ENCODE data around the gene PIGM. TPM values are rescaled to one million over a fixed set of nuclear protein-coding genes. Genes with fewer than 3 reads are reported as not detected.
"Not testable (repeated sequence)": the region's sequence is repeated elsewhere in the genome, so short reads cannot be mapped to it uniquely, and the experiment has no call there.

PIGM gene
- total RNA-seq, 1 experiment from 2014 or later: 6.3 TPM

DNA sequence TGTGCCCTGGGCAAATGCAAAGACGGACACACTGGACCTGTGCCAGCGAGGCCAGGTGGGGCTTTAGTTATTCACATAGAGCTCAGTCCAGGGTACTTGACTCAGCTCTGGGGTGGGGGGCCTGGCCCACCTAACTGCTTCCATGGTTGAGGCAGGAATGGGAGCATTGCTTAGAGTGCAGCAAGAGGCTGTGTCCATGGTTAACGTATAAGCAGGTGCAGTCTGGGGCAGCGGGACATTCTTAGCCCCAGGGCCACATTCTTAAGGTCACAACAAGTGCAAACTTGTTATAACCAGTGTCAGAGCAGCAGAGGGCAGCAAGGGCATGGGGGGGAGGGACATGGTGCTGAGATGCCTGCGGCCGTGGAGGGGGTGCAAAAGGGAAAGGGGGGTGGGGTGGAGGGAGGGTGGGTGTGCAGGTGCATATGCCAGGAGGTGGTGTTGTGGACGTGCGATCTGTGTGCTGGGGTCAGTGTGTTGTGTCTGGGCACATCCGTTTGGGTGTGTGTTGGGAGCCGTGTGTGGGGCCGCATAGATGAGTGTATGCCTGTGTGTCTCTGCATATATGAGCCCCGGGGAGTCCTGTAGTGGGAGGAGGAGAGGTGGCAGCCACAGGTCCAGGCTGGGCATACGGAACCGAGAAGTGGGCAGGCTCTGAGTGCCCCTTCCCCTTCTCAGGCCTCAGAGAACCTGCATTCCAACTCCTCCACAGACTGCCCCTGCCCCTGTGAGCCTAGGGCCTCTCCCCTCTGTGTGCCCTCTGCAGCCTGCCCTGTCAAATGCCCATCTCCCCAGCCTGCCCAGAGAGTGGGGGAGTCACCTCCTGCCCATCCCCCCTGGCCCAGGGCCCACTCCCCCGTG is 29.8 kb upstream of the PIGM start:
- no peak for DNase-seq (ENCODE audit: low spot score)

DNA sequence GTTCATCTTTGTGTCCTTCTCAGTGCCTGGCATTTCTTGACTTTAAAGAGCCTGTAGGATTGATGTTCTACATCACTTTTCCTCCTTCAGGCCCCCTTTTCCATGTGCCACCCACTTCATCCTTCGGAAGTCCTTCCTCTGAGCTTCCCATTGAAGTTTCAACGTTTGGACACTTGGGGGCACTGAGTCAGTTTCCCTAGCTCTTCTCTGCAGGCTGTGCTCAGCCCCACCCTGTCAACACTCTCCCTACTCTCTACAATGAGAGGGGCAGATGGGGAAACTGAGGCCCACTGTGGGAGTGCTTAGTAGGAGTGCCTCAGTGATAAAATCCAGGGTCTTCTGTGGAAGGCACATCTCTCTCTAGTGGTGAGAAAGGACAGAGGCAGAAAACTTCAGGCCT is 26.3 kb upstream of the PIGM start:
- no peak for DNase-seq (ENCODE audit: low spot score)

DNA sequence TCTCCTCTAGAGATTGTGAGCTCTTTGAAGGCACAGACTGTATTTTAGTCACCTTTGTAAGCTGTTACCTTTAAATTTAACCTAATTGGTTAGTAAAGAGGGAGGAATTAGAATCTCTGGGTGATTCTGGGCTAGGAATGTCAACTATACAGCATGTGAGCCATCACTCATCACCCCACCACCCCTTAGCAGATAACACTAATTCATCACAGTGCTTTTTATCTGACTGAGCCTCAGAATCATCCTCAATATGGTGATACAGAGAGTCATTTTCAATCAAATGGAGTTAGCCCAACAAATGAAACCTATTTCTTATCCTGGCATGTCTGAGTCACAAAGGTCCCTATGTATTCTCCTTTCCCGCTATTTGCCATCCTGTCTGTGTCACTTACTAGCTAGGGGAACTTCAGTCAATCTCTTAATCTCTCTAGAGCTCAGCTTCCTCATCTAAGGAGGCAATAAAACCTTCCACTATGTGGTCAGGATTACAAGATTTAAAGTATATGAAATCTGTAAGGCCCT is 24.9 kb upstream of the PIGM start:
- no peak for DNase-seq (ENCODE audit: low spot score)

DNA sequence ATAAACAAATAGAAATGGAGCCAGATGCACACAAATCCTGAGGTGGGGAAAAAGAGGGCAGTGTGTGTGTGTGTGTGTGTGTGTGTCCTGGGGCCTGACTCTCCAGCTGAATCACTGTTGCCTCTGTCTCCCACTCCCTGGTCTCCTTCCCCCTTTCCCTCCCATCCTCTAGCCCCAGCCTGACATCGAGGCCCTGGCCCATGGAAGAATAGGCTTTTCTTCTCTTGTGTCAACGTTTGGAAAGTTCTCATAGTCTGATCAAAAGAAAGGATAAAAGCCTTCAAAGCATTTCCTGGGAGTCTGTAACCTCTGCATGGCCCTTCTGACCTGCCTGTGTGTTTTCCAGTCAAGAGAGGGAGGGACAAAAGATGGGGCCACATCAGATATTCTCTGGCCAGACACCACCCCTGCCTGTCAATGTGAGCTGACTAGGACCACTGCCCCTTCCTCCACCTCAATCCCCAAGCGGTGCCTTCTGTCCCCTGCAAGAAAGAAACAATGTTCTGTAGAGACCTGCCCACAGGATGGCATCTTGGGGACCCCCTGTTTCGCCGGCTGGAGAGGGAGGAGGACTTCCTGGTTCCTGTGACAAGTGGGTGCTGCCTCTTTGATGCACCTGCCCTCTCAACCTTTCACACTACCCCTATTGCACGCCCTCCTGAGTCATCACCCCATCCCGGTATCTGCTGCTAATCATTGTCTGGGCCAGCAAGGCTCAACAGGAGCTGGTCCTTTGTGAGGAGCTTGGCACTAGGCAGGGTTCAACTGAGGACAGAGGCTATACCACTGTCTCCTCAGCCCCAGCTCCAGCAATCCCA is 22.0 kb upstream of the PIGM start:
- DNase-seq (ENCODE audit: low spot score): no peak

DNA sequence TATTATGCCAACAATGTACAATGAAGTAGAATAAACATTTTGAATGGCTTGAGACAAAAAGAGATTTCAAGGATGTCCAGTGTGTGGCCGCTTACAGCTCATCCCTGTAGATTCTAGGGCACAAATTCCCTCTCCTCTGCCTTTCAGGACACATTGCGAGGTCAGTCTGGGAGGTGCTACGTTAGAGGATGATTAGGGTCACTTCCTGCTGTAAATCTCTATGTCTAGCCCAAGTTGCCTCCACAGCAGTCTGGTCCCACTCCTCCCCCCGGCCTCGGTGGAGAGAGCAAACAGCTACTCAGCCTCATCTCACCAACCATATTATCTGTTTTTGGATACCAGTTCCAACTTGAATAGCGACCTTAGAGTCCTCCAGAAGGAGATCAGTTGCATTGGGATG is 21.1 kb upstream of the PIGM start:
- no peak for DNase-seq (ENCODE audit: low spot score)

DNA sequence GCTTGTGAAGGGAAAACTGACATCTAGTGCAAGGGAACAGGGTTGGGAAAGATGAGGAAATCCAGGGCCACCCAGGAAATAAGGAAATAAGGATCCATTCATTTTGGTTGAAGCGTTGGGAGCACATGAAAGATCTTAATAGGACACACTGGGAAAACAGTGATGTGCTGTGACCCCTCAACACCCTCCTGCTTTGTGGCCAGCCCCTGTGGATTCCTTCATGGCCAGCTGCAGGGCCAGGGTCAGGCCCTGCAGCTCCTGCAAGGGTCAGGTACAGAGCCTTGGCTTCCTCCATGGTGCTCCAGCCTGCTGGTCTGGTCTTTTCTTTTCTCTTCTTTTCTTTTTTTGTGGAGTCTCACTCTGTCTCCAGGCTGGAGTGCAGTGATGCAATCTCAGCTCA is 18.8 kb upstream of the PIGM start:
- DNase-seq (ENCODE audit: low spot score): no peak

DNA sequence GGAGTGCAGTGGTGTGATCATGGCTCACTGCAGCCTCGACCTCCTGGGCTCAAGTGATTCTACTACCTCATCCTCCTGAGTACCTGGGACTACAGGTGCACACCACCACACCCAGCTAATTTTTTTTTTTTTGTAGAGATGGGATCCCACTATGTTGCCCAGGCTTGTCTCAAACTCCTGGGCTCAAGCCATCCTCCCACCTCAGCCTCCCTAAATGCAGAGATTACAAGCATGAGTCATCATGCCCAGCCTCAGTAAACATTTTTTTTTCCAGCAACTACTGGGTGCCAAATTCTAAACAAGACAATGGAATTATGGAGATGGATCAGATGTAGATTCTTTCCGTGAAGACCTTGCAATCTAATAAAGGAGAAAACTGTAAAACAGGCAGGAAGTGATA is 18.4 kb upstream of the PIGM start:
- not testable (repeated sequence) for DNase-seq (ENCODE audit: low spot score)

DNA sequence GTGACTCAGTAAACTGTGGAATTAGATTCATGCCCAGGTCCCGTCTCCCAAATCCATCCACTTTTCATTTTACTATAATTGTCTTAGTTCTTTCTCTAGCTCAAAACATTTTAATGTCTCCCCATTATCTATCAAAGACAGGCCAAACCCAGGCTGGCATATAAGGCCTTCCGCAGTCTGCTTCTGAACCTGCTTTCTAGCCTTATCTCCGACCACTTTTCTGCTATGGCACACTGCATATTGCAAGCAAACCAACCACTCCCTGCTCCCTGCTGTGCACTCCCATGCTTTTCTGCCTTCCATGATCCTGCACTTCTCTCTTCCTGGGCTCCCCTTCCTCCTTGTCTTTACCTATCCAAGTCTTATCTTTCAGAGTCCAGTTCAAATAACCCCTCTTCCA is 17.3 kb upstream of the PIGM start:
- DNase-seq (ENCODE audit: low spot score): no peak

DNA sequence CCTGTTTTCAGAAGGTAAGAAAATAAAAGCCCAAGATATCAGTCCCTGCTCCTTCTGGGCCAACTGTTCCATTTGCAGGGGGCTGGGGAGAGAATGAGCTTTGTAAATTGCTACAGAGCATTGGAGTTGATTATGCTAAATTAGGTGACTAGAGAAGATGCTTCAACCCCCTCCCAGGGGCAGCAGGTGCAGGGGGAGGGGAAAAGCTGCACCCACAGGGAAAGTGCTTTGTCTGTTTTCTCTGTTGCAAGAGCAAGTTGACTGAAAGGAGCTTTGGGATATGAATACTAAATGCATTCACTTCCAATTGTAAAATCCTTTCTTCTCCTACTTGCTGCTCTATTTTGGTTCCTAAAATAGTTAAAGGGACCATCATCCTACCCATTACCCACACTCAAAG is 16.5 kb upstream of the PIGM start:
- DNase-seq (ENCODE audit: low spot score): no peak

DNA sequence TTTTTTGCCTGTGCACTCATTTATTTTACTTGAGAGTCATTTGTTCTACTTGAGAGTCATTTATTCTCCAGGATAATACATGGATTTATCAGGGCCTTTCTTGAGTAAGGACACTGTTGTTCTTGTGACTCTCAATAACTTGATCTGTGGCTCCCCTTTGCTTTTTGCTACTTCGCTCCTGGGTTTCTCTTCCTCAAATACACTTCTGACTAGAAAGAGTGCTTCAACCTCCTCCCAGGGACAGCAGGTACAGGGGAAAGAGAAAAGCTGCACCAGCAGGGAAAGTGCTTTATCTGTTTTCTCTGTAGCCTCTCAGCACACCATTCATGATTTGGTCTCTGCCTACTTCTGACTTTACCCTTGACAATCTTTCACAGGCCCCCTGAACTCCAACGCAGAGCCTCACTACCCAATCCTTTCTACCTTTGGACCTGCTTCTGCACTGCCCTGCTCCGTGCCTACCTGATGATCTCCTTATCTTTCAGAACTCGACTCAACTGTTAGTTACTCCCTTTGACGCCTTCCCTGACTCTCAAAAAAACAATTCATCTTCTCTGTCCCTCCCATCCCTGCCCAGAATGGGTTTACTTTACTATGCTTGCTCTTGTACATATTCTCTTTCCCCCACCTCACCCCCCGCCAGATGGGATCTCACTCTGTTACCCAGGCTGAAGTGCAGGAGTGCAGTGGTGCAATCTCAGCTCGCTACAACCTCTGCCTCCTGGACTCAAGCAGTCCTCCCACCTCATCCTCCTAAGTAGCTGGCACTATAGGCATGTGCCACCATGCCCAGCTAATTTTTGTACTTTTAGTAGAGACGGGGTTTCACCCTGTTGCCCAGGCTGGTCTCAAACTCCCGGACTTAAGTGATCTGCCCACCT is 15.6 kb upstream of the PIGM start:
- DNase-seq (ENCODE audit: low spot score): no peak

DNA sequence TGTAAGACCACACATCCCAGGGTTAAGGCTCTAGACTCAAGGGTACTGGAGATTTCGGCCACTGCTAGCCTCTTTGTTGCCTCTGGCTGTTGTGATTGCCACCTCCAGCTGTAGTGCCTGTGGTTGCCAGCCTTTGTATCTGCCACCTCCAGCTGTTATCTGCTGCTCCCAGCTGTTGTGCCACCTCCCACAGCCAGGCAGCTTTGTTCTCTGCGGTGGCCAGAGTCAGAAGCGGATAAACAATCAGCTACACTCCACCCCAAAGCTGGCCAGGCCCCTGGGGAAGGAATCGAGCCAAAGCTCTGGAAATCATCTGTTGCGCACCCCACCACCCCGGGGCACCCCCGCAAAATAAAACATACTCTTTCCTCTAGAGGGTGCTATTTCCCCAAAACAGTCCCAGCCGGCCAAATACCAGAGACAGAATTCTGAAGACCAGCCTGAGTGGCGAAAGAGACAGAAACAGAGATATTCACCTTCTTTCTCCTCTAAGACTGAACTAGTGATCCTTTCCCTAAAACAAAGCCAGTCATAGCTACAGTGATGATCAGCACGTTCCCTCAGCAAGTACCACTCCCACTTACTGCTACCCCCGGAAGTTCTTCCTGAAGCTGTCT is 14.8 kb upstream of the PIGM start:
- DNase-seq (ENCODE audit: low spot score): peak; percentile 74

DNA sequence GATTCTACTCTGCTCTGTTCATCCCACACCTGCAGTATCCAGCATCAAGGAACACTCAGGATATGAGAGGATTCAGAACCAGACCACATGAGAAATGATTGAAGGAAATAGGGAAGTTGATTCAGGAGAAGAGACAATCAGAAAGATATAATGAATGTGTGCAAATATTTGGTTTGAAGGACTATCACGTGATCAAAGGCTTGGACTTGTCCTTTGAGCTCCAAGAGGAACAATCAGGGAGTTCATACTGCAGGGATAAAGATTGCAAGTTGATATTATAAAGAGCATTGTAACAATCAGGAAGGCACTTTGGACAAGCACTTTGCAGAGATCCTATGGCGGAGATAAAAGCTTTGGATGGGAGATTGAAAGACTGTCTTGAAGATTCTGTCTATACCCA is 13.9 kb upstream of the PIGM start:
- no peak for DNase-seq (ENCODE audit: low spot score)

DNA sequence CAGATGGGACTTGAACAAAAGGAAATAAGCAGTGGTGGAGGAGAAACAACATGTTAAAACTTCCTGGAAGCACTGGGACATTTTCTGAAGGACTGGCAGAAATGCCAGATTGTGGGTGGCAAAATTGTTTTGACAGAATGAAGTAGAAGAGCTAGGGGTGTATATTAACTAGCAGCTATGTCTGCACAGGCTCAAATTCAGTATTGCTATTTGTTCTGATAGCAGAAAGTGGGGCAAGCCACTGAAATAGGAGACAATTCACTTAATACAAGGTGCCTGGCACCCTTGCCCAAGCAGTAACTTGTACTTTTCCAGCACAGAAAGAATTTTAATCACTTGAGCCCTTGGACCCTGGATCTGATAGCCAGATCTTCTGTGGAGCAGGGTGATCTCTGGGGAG is 11.8 kb upstream of the PIGM start:
- DNase-seq (ENCODE audit: low spot score): no peak

DNA sequence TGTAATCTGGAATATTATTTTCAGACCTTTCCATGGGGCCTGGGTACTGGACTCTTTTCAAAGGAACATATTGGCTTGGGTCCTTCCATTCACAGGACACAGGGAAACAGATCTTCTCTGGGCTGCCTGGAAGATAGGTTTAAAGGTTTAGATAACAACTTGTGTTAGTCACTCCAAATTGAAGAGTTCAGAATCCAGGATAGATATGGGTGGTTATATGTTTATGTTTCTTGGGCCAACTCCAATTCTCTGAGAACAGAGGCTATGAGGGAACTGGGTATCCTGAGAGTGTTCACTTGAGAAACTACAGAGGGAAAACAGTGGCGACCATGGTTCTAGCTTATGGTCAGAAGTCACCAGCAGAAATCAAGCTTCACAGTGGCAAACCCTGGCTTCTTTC is 8.7 kb upstream of the PIGM start:
- no peak for DNase-seq (ENCODE audit: low spot score)

DNA sequence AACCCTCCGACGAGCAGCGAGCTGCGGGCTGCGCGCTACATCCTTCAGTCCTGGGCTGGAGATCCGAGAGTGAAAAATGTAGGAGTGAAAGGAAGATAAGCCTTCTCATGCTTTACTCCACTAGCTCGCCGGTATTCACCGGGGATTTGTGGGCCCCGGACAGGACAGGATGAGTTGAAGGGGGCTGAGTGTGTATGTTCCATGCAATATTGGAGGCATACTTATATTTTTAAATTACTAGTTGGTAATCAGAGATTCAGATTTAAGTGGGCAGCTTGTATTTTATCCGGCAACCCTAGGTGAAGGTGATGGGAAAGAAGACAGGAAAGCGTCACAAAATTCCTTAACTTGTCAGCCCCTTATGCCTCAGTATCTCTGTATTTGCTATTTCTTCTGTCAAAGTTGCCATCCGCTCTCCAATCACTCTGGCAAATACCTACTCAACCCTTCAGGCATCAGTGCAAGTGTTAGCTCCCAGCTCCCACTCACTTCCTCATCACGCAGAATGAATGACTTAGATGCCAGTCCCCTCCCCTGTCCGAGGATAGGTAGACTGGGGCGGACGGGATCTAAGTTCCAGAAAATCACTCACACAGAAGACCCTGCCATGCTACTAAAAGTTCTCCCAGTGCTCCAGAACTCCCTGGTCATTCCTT is 503 bp upstream of the PIGM start:
- DNase-seq (ENCODE audit: low spot score): no peak

DNA sequence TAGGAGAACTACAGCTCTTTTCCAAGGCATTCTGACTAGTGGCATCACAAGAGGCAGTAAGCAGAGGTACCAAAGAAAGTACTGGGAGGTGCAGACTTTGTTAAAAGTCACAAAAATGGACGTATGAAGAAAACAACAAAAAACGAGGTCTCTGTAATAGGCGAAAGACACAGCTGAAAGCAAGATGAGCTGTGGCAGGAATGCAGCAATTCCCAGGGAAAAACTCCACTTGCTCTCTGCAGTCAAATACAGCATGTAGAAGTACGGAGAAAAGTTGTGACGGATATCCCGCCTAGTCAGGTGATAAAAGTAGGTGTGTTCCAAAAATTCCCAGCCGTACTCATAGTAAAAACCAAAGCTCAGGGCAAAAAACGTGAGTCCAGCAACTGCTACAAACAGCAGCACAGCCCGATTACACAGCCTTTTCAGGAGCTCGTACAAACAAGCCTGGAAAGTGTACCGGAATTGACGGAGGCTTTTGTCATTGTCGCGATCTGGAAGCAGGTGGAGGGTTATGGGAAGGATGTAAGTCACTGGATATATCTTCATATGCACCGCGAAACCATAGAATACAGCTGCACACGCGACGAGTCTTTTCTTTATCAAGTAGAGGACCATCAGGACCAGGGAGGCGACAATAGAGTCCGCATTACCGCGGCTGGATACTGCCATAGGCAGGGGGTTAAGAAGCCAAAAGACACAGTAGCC is 979 bp downstream of the PIGM start:
- DNase-seq (ENCODE audit: low spot score): no peak

DNA sequence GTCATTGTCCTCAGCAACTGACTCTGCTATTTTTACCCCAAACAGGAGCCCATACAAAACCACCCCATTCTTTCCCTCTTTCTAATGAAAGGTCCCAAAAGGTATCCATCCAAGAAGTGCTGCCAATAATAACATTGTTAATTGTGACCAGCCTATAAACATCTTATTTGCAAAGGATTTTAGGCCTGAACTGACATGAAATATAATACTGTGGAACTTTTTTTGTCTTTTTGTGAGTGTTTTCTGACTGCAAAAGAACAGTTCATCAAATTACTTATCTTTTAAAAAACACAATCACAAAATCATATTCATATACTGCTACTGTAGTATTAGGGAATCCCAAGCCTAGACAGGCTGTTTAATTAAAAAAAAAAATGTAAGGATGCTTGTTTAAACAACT is 3.4 kb downstream of the PIGM start:
- DNase-seq (ENCODE audit: low spot score): no peak

DNA sequence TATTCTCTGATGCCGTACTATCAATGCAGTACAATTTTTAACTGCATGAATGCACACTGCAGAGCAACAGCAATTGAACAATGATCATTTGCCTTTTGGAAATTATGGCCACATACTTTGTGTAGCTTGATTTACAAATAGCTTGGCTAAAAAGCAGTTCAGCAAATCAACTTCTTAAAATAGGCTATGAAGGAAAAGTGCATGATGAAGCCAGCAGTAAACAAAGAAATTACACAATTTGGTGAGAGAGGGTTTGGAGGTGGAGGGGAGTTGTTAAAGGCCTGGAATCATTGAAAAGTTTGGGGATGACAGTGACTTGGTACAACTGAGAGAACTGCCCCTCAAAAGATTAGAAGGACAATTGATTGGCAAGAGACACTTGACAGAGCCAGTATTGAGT is 6.5 kb downstream of the PIGM start:
- DNase-seq (ENCODE audit: low spot score): no peak

DNA sequence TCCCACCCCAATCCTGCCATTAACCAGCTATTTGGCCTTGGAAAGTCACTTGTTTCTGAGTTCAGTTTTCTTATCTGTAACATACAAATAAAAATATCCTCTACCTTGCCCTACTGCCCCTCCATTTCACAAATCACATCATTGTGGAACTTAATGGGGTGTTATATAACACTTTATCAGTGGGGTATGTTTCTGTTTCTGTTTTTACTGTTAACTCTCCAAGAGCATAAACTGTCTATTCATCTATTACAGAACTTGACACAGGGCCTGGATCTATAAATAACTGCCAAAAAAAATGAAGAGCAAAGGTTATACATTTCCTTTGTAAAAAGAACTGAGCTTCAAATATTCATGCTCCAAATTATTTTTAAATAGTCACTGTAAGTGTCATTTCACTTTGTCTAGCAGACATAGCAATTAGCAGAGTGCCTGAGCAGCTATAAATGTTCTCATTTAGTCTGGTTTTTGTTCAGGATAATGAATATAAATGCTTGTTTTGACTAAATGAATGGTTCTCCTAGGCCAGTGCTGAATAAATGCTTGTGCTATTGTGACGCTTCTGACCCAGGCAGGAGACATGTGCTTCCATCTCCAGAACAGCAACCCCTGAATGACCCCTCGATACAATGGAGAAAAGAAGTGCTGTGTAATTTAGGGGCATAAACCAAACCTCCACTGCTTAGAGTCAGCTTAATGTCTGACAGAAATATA is 7.4 kb downstream of the PIGM start:
- no peak for DNase-seq (ENCODE audit: low spot score)
